Panc1 (cell line): ENCODE measurements around the gene MVK. TPM values are rescaled to one million over a fixed set of nuclear protein-coding genes. Genes with fewer than 3 reads are reported as not detected.

Experiments
- ATAC-seq: fragments of 200-7000 bp; cut with Tn5 transposase; 2 replicates; pipeline ENCODE4 v1.9.1; 2020; ENCODE audit warnings: mild to moderate bottlenecking, moderate library complexity
- BruUV-seq: library from RNA; stranded (reverse); fragments of 400-500 nt; replicated peaks from 2 replicates; lab custom pipeline; 2021; lab: Mats Ljungman, UMichigan
- CTCF ChIA-PET: fragments of 300-600 bp; sonication (Branson Sonifier 250); formaldehyde crosslinking; loops from one replicate; lab custom pipeline; 2022; ENCODE audit warnings: antibody characterized with exemption; lab: Charles Lee
- POLR2A ChIA-PET: fragments of 300-600 bp; sonication (Branson Sonifier 250); formaldehyde crosslinking; loops from one replicate; lab custom pipeline; 2022; ENCODE audit warnings: antibody characterized with exemption; lab: Charles Lee
- DNase-seq: peaks from one replicate; pipeline ENCODE4 v3.0.0-alpha.2; 2010; ENCODE audit warnings: low read depth, low spot score
- H3K27ac ChIP-seq: 2 replicates; pipeline ENCODE4 v1.5.1; 2011; ENCODE audit warnings: mild to moderate bottlenecking, low read length, inconsistent platforms
- H3K27me3 ChIP-seq: fragments of 200-500 bp; sonication (Bioruptor generic); 2 replicates; pipeline ENCODE4 v1.6.0; 2014; ENCODE audit warnings: low read length, inconsistent platforms; ENCODE audit not compliant: control insufficient read depth, insufficient read depth
- H3K36me3 ChIP-seq: fragments of 200-500 bp; sonication (Bioruptor generic); 2 replicates; pipeline ENCODE4 v1.5.1; 2014; ENCODE audit warnings: inconsistent platforms, mild to moderate bottlenecking, low read length, moderate library complexity; ENCODE audit not compliant: control insufficient read depth, insufficient read depth
- H3K4me1 ChIP-seq: 2 replicates; pipeline ENCODE4 v1.5.1; 2011; ENCODE audit warnings: inconsistent platforms, mild to moderate bottlenecking, low read length, moderate library complexity; ENCODE audit not compliant: control insufficient read depth, insufficient read depth
- H3K4me3 ChIP-seq, 2 experiments: 2 replicates each; pipeline ENCODE4 v1.5.1; 2011 to 2012; ENCODE audit warnings: low read depth in 2 of 2, low read length in 2 of 2, mild to moderate bottlenecking in 2 of 2, inconsistent platforms in 1 of 2, moderate library complexity in 1 of 2
- H3K9me3 ChIP-seq: fragments of 200-500 bp; sonication (Bioruptor generic); 2 replicates; pipeline ENCODE4 v1.5.1; 2014; ENCODE audit warnings: low read depth, mild to moderate bottlenecking, inconsistent platforms, low read length, moderate library complexity; ENCODE audit not compliant: control insufficient read depth, insufficient read depth
- CTCF ChIP-seq: fragments of 450-650 bp; IDR thresholded peaks from 2 replicates; pipeline ENCODE4 v1.5.1; 2017; ENCODE audit warnings: mild to moderate bottlenecking
- POLR2AphosphoS5 ChIP-seq: IDR thresholded peaks from 2 replicates; pipeline ENCODE4 v1.6.1; 2012; ENCODE audit warnings: mild to moderate bottlenecking, low read depth, low read length, moderate library complexity
- REST ChIP-seq, 2 experiments: IDR thresholded peaks; 2 replicates each; pipeline ENCODE4 v1.6.1; 2011 to 2012; ENCODE audit warnings: low read depth in 2 of 2, control low read depth in 1 of 2, low read length in 1 of 2, mild to moderate bottlenecking in 1 of 2, moderate library complexity in 1 of 2; ENCODE audit not compliant: insufficient read depth in 1 of 2
- SIN3A ChIP-seq: IDR thresholded peaks from 2 replicates; pipeline ENCODE4 v1.6.1; 2012; ENCODE audit warnings: low read depth, mild to moderate bottlenecking, low read length, moderate library complexity, borderline replicate concordance; ENCODE audit not compliant: insufficient read depth
- TCF7L2 ChIP-seq: IDR thresholded peaks from 2 replicates; pipeline ENCODE4 v1.6.1; 2011; ENCODE audit warnings: mild to moderate bottlenecking, low read depth, low read length, inconsistent platforms
- in situ Hi-C: cut with HindIII; loops from 2 replicates; pipeline ENCODE4 v1.10.0; 2016; ENCODE audit warnings: low sequenced_read_pairs, low pct_unique_long_range_greater_than_20kb
- intact Hi-C: fragments of 100-400 bp; cut with micrococcal nuclease; formaldehyde crosslinking; loops from one replicate; pipeline ENCODE4 v1.10.0; 2022; ENCODE audit not compliant: unreplicated experiment
- total RNA-seq: library from RNA; stranded (reverse); gene quantifications from one replicate; pipeline ENCODE4 v1.2.1, GENCODE V29; 2021; ENCODE audit not compliant: unreplicated experiment

MVK gene
- total RNA-seq, 1 experiment from 2014 or later: 41.6 TPM

- Histone ChIP-seq H3K9me3 (no peaks in the 10 kb centered on the region), H3K4me3 (no peak overlapping the region), H3K27me3 (no peaks in the 10 kb centered on the region), H3K4me1 (peaks cover 1% of the 10 kb centered on the region; the same call in 1 of the 2 replicates), H3K27ac (no peak overlapping the region), H3K36me3 (no peaks in the 10 kb centered on the region)
- ATAC-seq (no peak), DNase-seq (no peak)
- in situ Hi-C loops: no loop called here
- no TSS peak for BruUV-seq
- TF ChIP-seq REST (IDR thresholded peaks at IDR 0.05; ENCODE audit: insufficient read depth in 1 of 2, low read depth in 2 of 2, low read length in 1 of 2) (no peak), CTCF (no peak), TCF7L2 (no peak), POLR2AphosphoS5 (no peak), SIN3A (no peak)
- intact Hi-C loops: loop anchor here (10.0 kb wide), 1 partner anchor 122 kb away; the partner anchor contains the start of gene FAM222A
- ChIA-PET POLR2A (no interaction called here), CTCF (no interaction called here)
These were observed 18.8 kb downstream of the MVK start for GRCh38 chr12:109592195-109592904.

- CTCF ChIA-PET: no interaction called here
- Histone ChIP-seq H3K9me3 (no peaks in the 10 kb centered on the region), H3K27me3 (no peaks in the 10 kb centered on the region), H3K4me1 (peaks cover 6% of the 10 kb centered on the region; the same call in 1 of the 2 replicates), H3K36me3 (no peaks in the 10 kb centered on the region), H3K27ac (no peak overlapping the region), H3K4me3 (no peak overlapping the region)
- ATAC-seq (no peak), DNase-seq (no peak)
- in situ Hi-C loops (no loop called here), intact Hi-C loops (loop anchor here (10.0 kb wide), 1 partner anchor 122 kb away; the partner anchor contains the start of gene FAM222A)
- TF ChIP-seq SIN3A (no peak), CTCF (no peak), TCF7L2 (no peak), REST (IDR thresholded peaks at IDR 0.05; ENCODE audit: insufficient read depth in 1 of 2, low read depth in 2 of 2, low read length in 1 of 2) (no peak), POLR2AphosphoS5 (no peak)
- no TSS peak for BruUV-seq
- POLR2A ChIA-PET: no interaction called here
These were observed 19.3 kb downstream of the MVK start for GRCh38 chr12:109592905-109593272.
